ENCODE results near the gene KCNJ11. TPM values are rescaled to one million over a fixed set of nuclear protein-coding genes. Genes with fewer than 3 reads are reported as not detected.

The KCNJ11 gene
- 1.9 and 5.0 TPM in 2 replicates for total RNA-seq (ENCODE audit: low replicate concordance)

DNA sequence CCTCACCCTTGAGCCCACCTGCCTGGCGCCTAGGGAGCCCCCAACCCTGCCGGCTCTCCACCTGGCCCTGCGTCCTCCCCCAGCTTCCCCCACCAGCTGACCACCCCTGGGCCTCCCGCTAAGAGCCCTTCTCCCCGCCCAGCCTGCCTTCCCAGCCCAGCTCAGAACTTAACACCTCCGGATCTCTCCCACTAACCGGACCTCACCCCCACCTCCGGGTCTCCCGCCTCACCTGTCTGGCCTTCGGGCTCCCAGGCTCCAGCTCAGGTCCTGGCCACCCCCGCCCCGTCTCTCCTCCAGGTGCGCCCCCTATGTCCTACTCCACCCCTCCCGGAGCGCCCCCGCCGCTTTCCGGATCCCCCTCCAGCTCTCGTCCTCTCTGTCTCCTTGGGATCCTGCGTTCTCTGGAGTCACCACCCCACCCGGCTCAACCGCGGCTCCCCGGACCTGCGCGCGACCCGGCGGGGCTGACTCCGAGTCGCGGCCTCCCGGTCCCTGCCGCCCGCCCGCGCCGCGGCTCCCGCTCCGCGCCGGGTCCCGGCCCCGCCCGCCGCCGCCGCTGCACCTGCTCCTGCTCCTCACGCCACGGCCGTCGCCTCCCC, at the start of gene KCNJ11:
TSS of gene KCNJ11 (minus strand) at position 51 of the 602 bp plus-strand sequence. CDS start 568 bp downstream, outside the sequence.
- peaks cover 14% of the 10 kb centered on the region for H3K27me3 Mint-ChIP-seq (ENCODE audit: insufficient read depth, low read depth)
- TF ChIP-seq EZH2phosphoT487 (IDR thresholded peaks at IDR 0.05): no peak
- no peak for TF ChIP-seq EZH2 (IDR thresholded peaks at IDR 0.05)
- TF ChIP-seq, protein P1, sequence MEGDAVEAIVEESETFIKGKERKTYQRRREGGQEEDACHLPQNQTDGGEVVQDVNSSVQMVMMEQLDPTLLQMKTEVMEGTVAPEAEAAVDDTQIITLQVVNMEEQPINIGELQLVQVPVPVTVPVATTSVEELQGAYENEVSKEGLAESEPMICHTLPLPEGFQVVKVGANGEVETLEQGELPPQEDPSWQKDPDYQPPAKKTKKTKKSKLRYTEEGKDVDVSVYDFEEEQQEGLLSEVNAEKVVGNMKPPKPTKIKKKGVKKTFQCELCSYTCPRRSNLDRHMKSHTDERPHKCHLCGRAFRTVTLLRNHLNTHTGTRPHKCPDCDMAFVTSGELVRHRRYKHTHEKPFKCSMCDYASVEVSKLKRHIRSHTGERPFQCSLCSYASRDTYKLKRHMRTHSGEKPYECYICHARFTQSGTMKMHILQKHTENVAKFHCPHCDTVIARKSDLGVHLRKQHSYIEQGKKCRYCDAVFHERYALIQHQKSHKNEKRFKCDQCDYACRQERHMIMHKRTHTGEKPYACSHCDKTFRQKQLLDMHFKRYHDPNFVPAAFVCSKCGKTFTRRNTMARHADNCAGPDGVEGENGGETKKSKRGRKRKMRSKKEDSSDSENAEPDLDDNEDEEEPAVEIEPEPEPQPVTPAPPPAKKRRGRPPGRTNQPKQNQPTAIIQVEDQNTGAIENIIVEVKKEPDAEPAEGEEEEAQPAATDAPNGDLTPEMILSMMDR (IDR thresholded peaks at IDR 0.05): no peak

DNA sequence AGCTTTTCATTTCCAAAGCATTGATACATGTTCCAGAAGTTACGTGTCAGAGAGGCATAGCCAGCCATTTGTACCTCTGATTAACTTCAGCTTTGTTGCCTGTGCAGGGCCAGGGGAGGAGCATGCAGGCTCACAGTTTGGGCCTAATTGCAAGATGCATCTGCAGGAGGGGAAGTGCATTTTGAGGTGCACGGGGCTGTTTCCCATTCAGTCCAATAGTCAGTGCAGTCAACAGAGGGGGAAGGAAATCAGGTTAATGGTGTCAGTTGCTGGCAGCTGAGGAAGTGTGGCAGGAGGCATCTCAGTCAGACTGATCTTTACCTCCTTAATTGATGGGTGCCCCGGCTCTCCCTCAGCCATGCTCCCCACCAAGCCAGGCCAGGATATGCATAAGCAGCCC, 48.9 kb upstream of the KCNJ11 start:
- H3K4me2 ChIP-seq: no peak overlapping the region
- peaks cover 15% of the 10 kb centered on the region for H3K4me1 ChIP-seq
- H3K9ac ChIP-seq: no peak overlapping the region
- Mint-ChIP-seq H3K4me3 (no peak overlapping the region), H3K36me3 (peaks cover 1% of the 10 kb centered on the region), H3K9me3 (peaks cover 2% of the 10 kb centered on the region), H3K27ac (no peak overlapping the region), H3K27me3 (ENCODE audit: insufficient read depth, low read depth) (peaks cover 17% of the 10 kb centered on the region), H3K4me1 (peaks cover 28% of the 10 kb centered on the region)
- no peak for DNase-seq (ENCODE audit: low spot score)
- peaks cover 14% of the 10 kb centered on the region for H3K27me3 ChIP-seq
- no peak overlapping the region for H2AFZ ChIP-seq (replicated peaks)
- H3K9me3 ChIP-seq (ENCODE audit: low read depth): no peaks in the 10 kb centered on the region
- no peaks in the 10 kb centered on the region for H4K20me1 ChIP-seq (ENCODE audit: low read depth)
- no peak for TF ChIP-seq EZH2 (IDR thresholded peaks at IDR 0.05)
- TF ChIP-seq, protein P1 (IDR thresholded peaks at IDR 0.05): no peak
- H3K79me2 ChIP-seq (ENCODE audit: low read depth): no peaks in the 10 kb centered on the region
- no peak overlapping the region for H3K4me3 ChIP-seq
- H3K36me3 ChIP-seq: no peaks in the 10 kb centered on the region
- H3K27ac ChIP-seq: no peak overlapping the region
- no peaks in the 10 kb centered on the region for H3F3A ChIP-seq (ENCODE audit: low read depth)

More for the DNA sequence above, at the start of gene KCNJ11:
- no peaks in the 10 kb centered on the region for H3K36me3 ChIP-seq
- H3K4me1 Mint-ChIP-seq: peaks cover 6% of the 10 kb centered on the region
- H3K9me3 Mint-ChIP-seq: no peaks in the 10 kb centered on the region
- no peaks in the 10 kb centered on the region for H4K20me1 ChIP-seq (ENCODE audit: low read depth)
- H3K36me3 Mint-ChIP-seq: peaks cover 3% of the 10 kb centered on the region
- H3K27me3 ChIP-seq: peaks cover 13% of the 10 kb centered on the region
- no peaks in the 10 kb centered on the region for H3K79me2 ChIP-seq (ENCODE audit: low read depth)
- H3K4me3 ChIP-seq: peak within 1 kb of the TSS; percentile 62
- no peak within 1 kb of the TSS for H3K9ac ChIP-seq
- H3K4me1 ChIP-seq: peaks cover 8% of the 10 kb centered on the region
- H3K27ac Mint-ChIP-seq: no peak within 1 kb of the TSS
- H3K4me3 Mint-ChIP-seq: peak within 1 kb of the TSS; percentile 86
- peak; percentile 36 for DNase-seq (ENCODE audit: low spot score)
- H3K27ac ChIP-seq: no peak within 1 kb of the TSS
- H3F3A ChIP-seq (ENCODE audit: low read depth): peaks cover 6% of the 10 kb centered on the region
- peak within 1 kb of the TSS; percentile 89 for H2AFZ ChIP-seq (replicated peaks)
- no peaks in the 10 kb centered on the region for H3K9me3 ChIP-seq (ENCODE audit: low read depth)
- H3K4me2 ChIP-seq: peak within 1 kb of the TSS; percentile 94

DNA sequence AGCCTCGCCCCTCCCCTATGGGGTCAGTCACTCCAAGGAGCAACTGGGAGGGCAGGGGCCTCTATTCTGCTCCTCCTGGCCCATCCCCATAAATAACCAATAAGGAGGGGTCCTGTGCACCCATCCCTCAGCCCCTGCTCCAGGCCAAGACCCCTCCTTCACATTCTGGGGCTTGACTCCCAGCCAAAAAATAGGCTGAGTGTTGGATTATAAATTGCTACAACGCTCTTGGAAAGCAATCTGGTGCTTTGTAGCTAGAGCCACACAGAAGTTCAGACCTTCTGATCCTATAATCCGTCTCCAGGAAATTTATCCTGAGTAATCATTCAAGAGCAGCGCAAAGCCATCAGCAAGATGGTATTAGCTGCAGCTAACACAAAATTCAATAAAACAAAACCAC, 45.6 kb upstream of the KCNJ11 start:
- peaks cover 31% of the 10 kb centered on the region for H3K4me1 Mint-ChIP-seq
- H3K9me3 ChIP-seq (ENCODE audit: low read depth): no peaks in the 10 kb centered on the region
- H3K27me3 Mint-ChIP-seq (ENCODE audit: insufficient read depth, low read depth): peaks cover 17% of the 10 kb centered on the region

More for the DNA sequence above, 45.6 kb upstream of the KCNJ11 start:
- no peak overlapping the region for H3K4me3 ChIP-seq
- peaks cover 2% of the 10 kb centered on the region for H3K9me3 Mint-ChIP-seq
- H3K27ac Mint-ChIP-seq: no peak overlapping the region
- no peaks in the 10 kb centered on the region for H4K20me1 ChIP-seq (ENCODE audit: low read depth)
- peaks cover 15% of the 10 kb centered on the region for H3K4me1 ChIP-seq
- H3K27ac ChIP-seq: no peak overlapping the region
- H3K27me3 ChIP-seq: peaks cover 6% of the 10 kb centered on the region
- no peak overlapping the region for H3K4me3 Mint-ChIP-seq
- no peak for DNase-seq (ENCODE audit: low spot score)
- no peaks in the 10 kb centered on the region for H3K36me3 ChIP-seq
- TF ChIP-seq, protein P1 (IDR thresholded peaks at IDR 0.05): no peak
- H3K79me2 ChIP-seq (ENCODE audit: low read depth): no peaks in the 10 kb centered on the region
- no peak overlapping the region for H3K9ac ChIP-seq
- peak overlapping the region; percentile 57 for H3K4me2 ChIP-seq
- peaks cover 1% of the 10 kb centered on the region for H3K36me3 Mint-ChIP-seq
- no peaks in the 10 kb centered on the region for H3F3A ChIP-seq (ENCODE audit: low read depth)
- no peak overlapping the region for H2AFZ ChIP-seq (replicated peaks)

Measured in neural progenitor cell (in vitro differentiated cells).